ENCODE results near the gene NMNAT2.

DNA sequence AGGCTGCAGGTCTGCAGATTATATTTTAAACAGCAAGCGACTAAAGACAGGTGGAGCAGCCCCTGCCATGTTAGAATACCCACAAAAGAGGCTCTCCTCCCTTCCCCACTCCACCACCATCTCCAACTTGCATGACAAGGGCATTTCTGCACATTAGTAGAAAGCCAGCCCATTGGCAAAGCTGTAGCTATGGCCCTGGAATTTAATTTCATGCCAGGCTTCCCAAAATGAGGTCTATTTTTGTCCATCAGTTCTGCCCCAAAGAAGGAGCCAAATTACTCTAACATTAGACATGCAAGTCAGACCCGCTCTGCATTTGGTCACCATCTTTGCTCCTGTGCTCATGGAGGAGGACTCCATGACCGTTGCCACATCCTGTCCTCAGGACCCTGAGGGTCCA is 116.9 kb downstream of the NMNAT2 start:
- no peak for TF ChIP-seq ESRRA (IDR thresholded peaks at IDR 0.05; ENCODE audit: low read length)
- no peak for TF ChIP-seq POLR2A (IDR thresholded peaks at IDR 0.05; ENCODE audit: low read depth, low read length)
- TF ChIP-seq, protein P1, sequence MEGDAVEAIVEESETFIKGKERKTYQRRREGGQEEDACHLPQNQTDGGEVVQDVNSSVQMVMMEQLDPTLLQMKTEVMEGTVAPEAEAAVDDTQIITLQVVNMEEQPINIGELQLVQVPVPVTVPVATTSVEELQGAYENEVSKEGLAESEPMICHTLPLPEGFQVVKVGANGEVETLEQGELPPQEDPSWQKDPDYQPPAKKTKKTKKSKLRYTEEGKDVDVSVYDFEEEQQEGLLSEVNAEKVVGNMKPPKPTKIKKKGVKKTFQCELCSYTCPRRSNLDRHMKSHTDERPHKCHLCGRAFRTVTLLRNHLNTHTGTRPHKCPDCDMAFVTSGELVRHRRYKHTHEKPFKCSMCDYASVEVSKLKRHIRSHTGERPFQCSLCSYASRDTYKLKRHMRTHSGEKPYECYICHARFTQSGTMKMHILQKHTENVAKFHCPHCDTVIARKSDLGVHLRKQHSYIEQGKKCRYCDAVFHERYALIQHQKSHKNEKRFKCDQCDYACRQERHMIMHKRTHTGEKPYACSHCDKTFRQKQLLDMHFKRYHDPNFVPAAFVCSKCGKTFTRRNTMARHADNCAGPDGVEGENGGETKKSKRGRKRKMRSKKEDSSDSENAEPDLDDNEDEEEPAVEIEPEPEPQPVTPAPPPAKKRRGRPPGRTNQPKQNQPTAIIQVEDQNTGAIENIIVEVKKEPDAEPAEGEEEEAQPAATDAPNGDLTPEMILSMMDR (IDR thresholded peaks at IDR 0.05 in 2 of 3, conservative IDR thresholded peaks at IDR 0.05 in 1 of 3; ENCODE audit: control insufficient read depth in 2 of 3, extremely low read depth in 1 of 3, insufficient read depth in 1 of 3, low read depth in 3 of 3, low read length in 3 of 3), result no peak
- no peak for TF ChIP-seq CEBPB (IDR thresholded peaks at IDR 0.05; ENCODE audit: borderline replicate concordance in 1 of 2, low read depth in 2 of 2, low read length in 2 of 2)
- no peak for TF ChIP-seq HDAC2 (IDR thresholded peaks at IDR 0.05)
- no peak for TF ChIP-seq MYC (IDR thresholded peaks at IDR 0.05; ENCODE audit: insufficient read depth, insufficient read length, insufficient replicate concordance, low read length, severe bottlenecking)

Data from GM12878 (cell line).